ENCODE measurements around the gene NCOA3. TPM values are rescaled to one million over a fixed set of nuclear protein-coding genes. Genes with fewer than 3 reads are reported as not detected.

The NCOA3 gene
- total and polyA plus RNA-seq, 2 of the 8 experiments (the other 6 are each of a cell fraction or from before 2014, with no cell fraction given): 7.9 to 24.7 TPM

DNA sequence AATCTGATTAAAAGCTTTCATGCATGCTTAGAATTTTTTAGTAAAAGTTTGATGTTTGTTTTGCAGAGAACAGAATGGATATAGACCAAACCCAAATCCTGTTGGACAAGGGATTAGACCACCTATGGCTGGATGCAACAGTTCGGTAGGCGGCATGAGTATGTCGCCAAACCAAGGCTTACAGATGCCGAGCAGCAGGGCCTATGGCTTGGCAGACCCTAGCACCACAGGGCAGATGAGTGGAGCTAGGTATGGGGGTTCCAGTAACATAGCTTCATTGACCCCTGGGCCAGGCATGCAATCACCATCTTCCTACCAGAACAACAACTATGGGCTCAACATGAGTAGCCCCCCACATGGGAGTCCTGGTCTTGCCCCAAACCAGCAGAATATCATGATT lies 133.6 kb downstream of the NCOA3 start (continued):
- TF ChIP-seq, protein P1, sequence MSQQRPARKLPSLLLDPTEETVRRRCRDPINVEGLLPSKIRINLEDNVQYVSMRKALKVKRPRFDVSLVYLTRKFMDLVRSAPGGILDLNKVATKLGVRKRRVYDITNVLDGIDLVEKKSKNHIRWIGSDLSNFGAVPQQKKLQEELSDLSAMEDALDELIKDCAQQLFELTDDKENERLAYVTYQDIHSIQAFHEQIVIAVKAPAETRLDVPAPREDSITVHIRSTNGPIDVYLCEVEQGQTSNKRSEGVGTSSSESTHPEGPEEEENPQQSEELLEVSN (IDR thresholded peaks at IDR 0.05): no peak
- TF ChIP-seq CHD1 (IDR thresholded peaks at IDR 0.05; ENCODE audit: low read depth, low read length): no peak
